ENCODE results near the gene MEPCE.

DNA sequence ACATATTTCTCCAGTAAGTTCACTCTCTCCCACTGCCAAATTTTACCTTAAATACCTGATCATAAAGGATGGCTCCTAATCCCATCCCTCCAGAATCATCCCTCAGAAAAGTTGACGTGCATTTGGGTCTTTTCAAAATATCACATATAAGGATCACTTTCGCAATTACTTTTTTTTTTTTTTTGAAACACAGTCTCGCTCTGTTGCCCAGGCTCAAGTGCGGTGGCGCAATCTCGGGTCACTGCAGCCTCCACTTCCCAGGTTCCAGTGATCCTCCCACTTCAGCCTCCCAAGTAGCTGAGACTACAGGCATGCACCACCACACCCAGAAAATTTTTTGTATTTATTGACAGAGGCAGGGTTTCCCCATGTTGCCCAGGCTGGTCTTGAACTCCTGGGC lies 18.5 kb upstream of the MEPCE start:
- TF ChIP-seq, protein P1, sequence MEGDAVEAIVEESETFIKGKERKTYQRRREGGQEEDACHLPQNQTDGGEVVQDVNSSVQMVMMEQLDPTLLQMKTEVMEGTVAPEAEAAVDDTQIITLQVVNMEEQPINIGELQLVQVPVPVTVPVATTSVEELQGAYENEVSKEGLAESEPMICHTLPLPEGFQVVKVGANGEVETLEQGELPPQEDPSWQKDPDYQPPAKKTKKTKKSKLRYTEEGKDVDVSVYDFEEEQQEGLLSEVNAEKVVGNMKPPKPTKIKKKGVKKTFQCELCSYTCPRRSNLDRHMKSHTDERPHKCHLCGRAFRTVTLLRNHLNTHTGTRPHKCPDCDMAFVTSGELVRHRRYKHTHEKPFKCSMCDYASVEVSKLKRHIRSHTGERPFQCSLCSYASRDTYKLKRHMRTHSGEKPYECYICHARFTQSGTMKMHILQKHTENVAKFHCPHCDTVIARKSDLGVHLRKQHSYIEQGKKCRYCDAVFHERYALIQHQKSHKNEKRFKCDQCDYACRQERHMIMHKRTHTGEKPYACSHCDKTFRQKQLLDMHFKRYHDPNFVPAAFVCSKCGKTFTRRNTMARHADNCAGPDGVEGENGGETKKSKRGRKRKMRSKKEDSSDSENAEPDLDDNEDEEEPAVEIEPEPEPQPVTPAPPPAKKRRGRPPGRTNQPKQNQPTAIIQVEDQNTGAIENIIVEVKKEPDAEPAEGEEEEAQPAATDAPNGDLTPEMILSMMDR (conservative IDR thresholded peaks at IDR 0.05 in 1 of 2, IDR thresholded peaks at IDR 0.05 in 1 of 2; ENCODE audit: low read depth in 1 of 2, low read length in 2 of 2), result no peak
- no peak for TF ChIP-seq EZH2 (IDR thresholded peaks at IDR 0.05; ENCODE audit: low read length, missing control alignments)

All from fibroblast of lung (primary cell).